Measurements from ENCODE around the gene CD84. TPM values are rescaled to one million over a fixed set of nuclear protein-coding genes. Genes with fewer than 3 reads are reported as not detected.
"Not testable (repeated sequence)": the region's sequence is repeated elsewhere in the genome, so short reads cannot be mapped to it uniquely, and the experiment has no call there.

The CD84 gene
- total and polyA plus RNA-seq, 4 donors, result 1.9 to 18.8 (median 10.7) TPM

GRCh38 chr1:160504651-160505050 lies 74.6 kb downstream of the CD84 start:
- no peak for TF ChIP-seq CTCF (IDR thresholded peaks at IDR 0.05; ENCODE audit: control extremely low read depth, extremely low read depth)
- Histone ChIP-seq H3K4me1 (ENCODE audit: control insufficient read depth in 5 of 5, insufficient read depth in 5 of 5, low read length in 5 of 5) (no peaks in the 10 kb centered on the region), H3K4me3 (no peak overlapping the region), H3K36me3 (ENCODE audit: control insufficient read depth in 4 of 4, insufficient read depth in 4 of 4, low read length in 4 of 4) (no peaks in the 10 kb centered on the region), H3K27ac (ENCODE audit: low read depth in 1 of 2, low read length in 1 of 2) (no peak overlapping the region), H3K9me3 (ENCODE audit: control insufficient read depth in 4 of 4, insufficient read depth in 3 of 4, low read length in 3 of 4) (peaks cover 0 to 7% (median 4%) of the 10 kb centered on the region in 4 donors), H3K9ac (ENCODE audit: insufficient read depth in 1 of 2, low read length in 2 of 2) (no peak overlapping the region), H3K27me3 (ENCODE audit: control insufficient read depth in 3 of 3, insufficient read depth in 3 of 3, low read length in 2 of 3) (no peaks in the 10 kb centered on the region)
- DNase-seq (no peak), ATAC-seq (ENCODE audit: insufficient read depth, low FRiP score) (no peak)
- WGBS, 2 donors, result 92 to 94% methylated on average over 2 of the region's 2 CpGs

DNA sequence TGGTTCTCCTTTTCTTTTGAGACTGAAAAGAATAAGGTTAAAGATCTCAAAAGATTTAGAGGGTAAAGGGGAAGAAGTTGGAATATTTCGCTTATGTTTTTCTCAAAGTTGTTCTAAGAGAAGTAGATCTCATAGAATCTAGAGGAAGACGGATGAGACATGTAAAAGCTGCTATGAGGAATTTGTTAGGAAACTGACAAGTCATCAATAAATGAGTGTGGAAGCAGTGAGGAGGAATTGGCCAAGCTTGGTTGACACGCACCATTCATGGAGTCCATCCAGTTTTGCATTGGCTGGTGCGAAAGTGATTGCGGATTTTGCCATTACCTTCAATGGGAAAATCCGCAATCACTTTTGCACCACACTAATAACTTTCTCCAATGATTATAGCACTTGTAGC lies 76.2 kb downstream of the CD84 start:
- peaks cover 0 to 7% (median 4%) of the 10 kb centered on the region in 4 donors for H3K9me3 ChIP-seq (ENCODE audit: control insufficient read depth in 4 of 4, insufficient read depth in 3 of 4, low read length in 3 of 4)
- ATAC-seq (ENCODE audit: insufficient read depth, low FRiP score) (no peak), DNase-seq (no peak)
- no peak overlapping the region for H3K9ac ChIP-seq (ENCODE audit: insufficient read depth in 1 of 2, low read length in 2 of 2)
- no peaks in the 10 kb centered on the region for H3K4me1 ChIP-seq (ENCODE audit: control insufficient read depth in 5 of 5, insufficient read depth in 5 of 5, low read length in 5 of 5)
- WGBS, 2 donors, result 96 to 98% methylated on average over 6 of the region's 6 CpGs
- H3K36me3 ChIP-seq (ENCODE audit: control insufficient read depth in 4 of 4, insufficient read depth in 4 of 4, low read length in 4 of 4), result no peaks in the 10 kb centered on the region
- no peaks in the 10 kb centered on the region for H3K27me3 ChIP-seq (ENCODE audit: control insufficient read depth in 3 of 3, insufficient read depth in 3 of 3, low read length in 2 of 3)
- H3K27ac ChIP-seq (ENCODE audit: low read depth in 1 of 2, low read length in 1 of 2), result no peak overlapping the region
- no peak overlapping the region for H3K4me3 ChIP-seq
- TF ChIP-seq CTCF (IDR thresholded peaks at IDR 0.05; ENCODE audit: control extremely low read depth, extremely low read depth), result no peak

DNA sequence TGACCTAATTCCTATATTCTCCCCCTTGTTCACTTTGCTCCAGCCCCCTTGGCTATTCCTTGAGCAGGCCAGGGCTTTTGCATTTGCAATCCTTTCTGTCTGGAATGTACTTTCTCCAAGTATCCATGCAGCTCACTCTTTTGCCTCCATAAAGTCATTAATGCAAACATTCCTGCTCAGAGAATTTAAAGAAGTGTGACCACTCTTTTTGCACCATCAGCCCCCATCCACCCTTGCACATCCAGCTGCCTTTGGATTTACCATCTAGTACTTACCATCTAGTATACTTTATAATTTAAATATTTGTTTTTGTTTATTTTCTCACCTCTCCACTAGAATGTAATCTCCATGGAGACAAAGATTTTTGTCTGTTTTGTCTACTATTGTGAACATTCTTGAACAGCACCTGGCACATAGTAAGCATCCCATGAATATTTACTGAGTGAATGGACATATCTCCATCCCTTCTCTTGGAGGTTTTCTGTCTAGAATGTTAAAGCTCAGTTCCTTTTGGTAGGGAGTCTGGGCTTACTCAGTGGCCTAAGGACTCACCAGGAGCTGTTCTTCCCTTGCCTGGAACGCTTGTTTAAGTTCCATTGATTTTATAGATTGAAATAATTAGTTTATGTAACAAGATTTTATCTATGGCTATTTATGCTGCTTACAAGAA lies 78.8 kb downstream of the CD84 start:
- WGBS, 2 donors, result 70 to 93% methylated on average over 1 of the region's 1 CpG
- no peak for TF ChIP-seq CTCF (IDR thresholded peaks at IDR 0.05; ENCODE audit: control extremely low read depth, extremely low read depth)
- no peak for DNase-seq
- no peaks in the 10 kb centered on the region for H3K27me3 ChIP-seq (ENCODE audit: control insufficient read depth in 3 of 3, insufficient read depth in 3 of 3, low read length in 2 of 3)
- no peak for ATAC-seq (ENCODE audit: insufficient read depth, low FRiP score)
- H3K4me1 ChIP-seq (ENCODE audit: control insufficient read depth in 5 of 5, insufficient read depth in 5 of 5, low read length in 5 of 5), result no peaks in the 10 kb centered on the region
- no peak overlapping the region for H3K4me3 ChIP-seq
- H3K9ac ChIP-seq (ENCODE audit: insufficient read depth in 1 of 2, low read length in 2 of 2), result no peak overlapping the region
- peaks cover 0 to 4% (median under 1%) of the 10 kb centered on the region in 4 donors for H3K9me3 ChIP-seq (ENCODE audit: control insufficient read depth in 4 of 4, insufficient read depth in 3 of 4, low read length in 3 of 4)
- H3K27ac ChIP-seq (ENCODE audit: low read depth in 1 of 2, low read length in 1 of 2), result no peak overlapping the region
- H3K36me3 ChIP-seq (ENCODE audit: control insufficient read depth in 4 of 4, insufficient read depth in 4 of 4, low read length in 4 of 4), result no peaks in the 10 kb centered on the region

GRCh38 chr1:160499631-160500030 lies 79.7 kb downstream of the CD84 start:
- 73 to 90% methylated on average over 1 of the region's 1 CpG for WGBS, 2 donors
- Histone ChIP-seq H3K27me3 (ENCODE audit: control insufficient read depth in 3 of 3, insufficient read depth in 3 of 3, low read length in 2 of 3) (no peaks in the 10 kb centered on the region), H3K9me3 (ENCODE audit: control insufficient read depth in 4 of 4, insufficient read depth in 3 of 4, low read length in 3 of 4) (peaks cover 0 to 3% (median 0%) of the 10 kb centered on the region in 4 donors), H3K27ac (ENCODE audit: low read depth in 1 of 2, low read length in 1 of 2) (no peak overlapping the region), H3K9ac (ENCODE audit: insufficient read depth in 1 of 2, low read length in 2 of 2) (no peak overlapping the region), H3K4me1 (ENCODE audit: control insufficient read depth in 5 of 5, insufficient read depth in 5 of 5, low read length in 5 of 5) (no peaks in the 10 kb centered on the region), H3K36me3 (ENCODE audit: control insufficient read depth in 4 of 4, insufficient read depth in 4 of 4, low read length in 4 of 4) (no peaks in the 10 kb centered on the region), H3K4me3 (no peak overlapping the region)
- no peak for ATAC-seq (ENCODE audit: insufficient read depth, low FRiP score)
- no peak for TF ChIP-seq CTCF (IDR thresholded peaks at IDR 0.05; ENCODE audit: control extremely low read depth, extremely low read depth)
- DNase-seq, result peak in 1 of 3 donors; percentile 10

GRCh38 chr1:160498301-160499065 lies 80.8 kb downstream of the CD84 start:
- H3K36me3 ChIP-seq (ENCODE audit: control insufficient read depth in 4 of 4, insufficient read depth in 4 of 4, low read length in 4 of 4); H3K9ac ChIP-seq (ENCODE audit: insufficient read depth in 1 of 2, low read length in 2 of 2); H3K27me3 ChIP-seq (ENCODE audit: control insufficient read depth in 3 of 3, insufficient read depth in 3 of 3, low read length in 2 of 3); H3K27ac ChIP-seq (ENCODE audit: low read depth in 1 of 2, low read length in 1 of 2); H3K4me3 ChIP-seq; DNase-seq; H3K4me1 ChIP-seq (ENCODE audit: control insufficient read depth in 5 of 5, insufficient read depth in 5 of 5, low read length in 5 of 5); H3K9me3 ChIP-seq (ENCODE audit: control insufficient read depth in 4 of 4, insufficient read depth in 3 of 4, low read length in 3 of 4); ATAC-seq (ENCODE audit: insufficient read depth, low FRiP score): not testable (repeated sequence)
- 85 to 90% methylated on average over 3 of the region's 3 CpGs for WGBS, 2 donors
